ENCODE measurements around the gene JAG2.

JAG2 gene

GRCh38 chr14:105182296-105183020, 13.9 kb upstream of the JAG2 start:
- in situ Hi-C loops (cut with HindIII; ENCODE audit: low sequenced_read_pairs) = no loop called here

GRCh38 chr14:105181549-105182295, 13.1 kb upstream of the JAG2 start:
- in situ Hi-C loops (cut with HindIII; ENCODE audit: low sequenced_read_pairs) = no loop called here

- in situ Hi-C loops (cut with HindIII; ENCODE audit: low sequenced_read_pairs) = no loop called here
Measured at GRCh38 chr14:105180592-105181548, 12.3 kb upstream of the JAG2 start, which contains the start of gene NUDT14. Gene NUDT14 (minus strand): TSS chr14:105181312. CDS start chr14:105181209, 103 bp downstream.

GRCh38 chr14:105179191-105179590, 10.6 kb upstream of the JAG2 start:
- in situ Hi-C loops (cut with HindIII; ENCODE audit: low sequenced_read_pairs) = no loop called here

- in situ Hi-C loops (cut with HindIII; ENCODE audit: low sequenced_read_pairs) = no loop called here
Measured at GRCh38 chr14:105178868-105179140, 10.2 kb upstream of the JAG2 start.

- in situ Hi-C loops (cut with HindIII; ENCODE audit: low sequenced_read_pairs) = no loop called here
Measured at GRCh38 chr14:105178069-105178867, 9.7 kb upstream of the JAG2 start.

- in situ Hi-C loops (cut with HindIII; ENCODE audit: low sequenced_read_pairs) = no loop called here
Measured at GRCh38 chr14:105177082-105177481, 8.5 kb upstream of the JAG2 start.

- in situ Hi-C loops (cut with HindIII; ENCODE audit: low sequenced_read_pairs) = no loop called here
Measured at GRCh38 chr14:105176513-105176912, 7.9 kb upstream of the JAG2 start.

GRCh38 chr14:105173901-105174894, 5.6 kb upstream of the JAG2 start:
- in situ Hi-C loops (cut with HindIII; ENCODE audit: low sequenced_read_pairs) = no loop called here

- in situ Hi-C loops (cut with HindIII; ENCODE audit: low sequenced_read_pairs) = no loop called here
Measured at GRCh38 chr14:105173145-105173544, 4.6 kb upstream of the JAG2 start.

- in situ Hi-C loops (cut with HindIII; ENCODE audit: low sequenced_read_pairs) = no loop called here
Measured at GRCh38 chr14:105172476-105172875, 3.9 kb upstream of the JAG2 start.

GRCh38 chr14:105171004-105171673, 2.6 kb upstream of the JAG2 start:
- in situ Hi-C loops (cut with HindIII; ENCODE audit: low sequenced_read_pairs) = no loop called here

GRCh38 chr14:105169776-105170655, 1.4 kb upstream of the JAG2 start:
- in situ Hi-C loops (cut with HindIII; ENCODE audit: low sequenced_read_pairs) = no loop called here

- in situ Hi-C loops (cut with HindIII; ENCODE audit: low sequenced_read_pairs) = no loop called here
Measured at GRCh38 chr14:105168979-105169507, 467 bp upstream of the JAG2 start.

- in situ Hi-C loops (cut with HindIII; ENCODE audit: low sequenced_read_pairs) = no loop called here
Measured at GRCh38 chr14:105168093-105168420, 519 bp downstream of the JAG2 start.

GRCh38 chr14:105167303-105168092, 1.1 kb downstream of the JAG2 start:
- in situ Hi-C loops (cut with HindIII; ENCODE audit: low sequenced_read_pairs) = no loop called here
